Activated T-cell treated with anti-CD3 and anti-CD28 coated beads for 48 hours (primary cell): Measurements from ENCODE around the gene SNX9.
"Not testable (repeated sequence)": the region's sequence is repeated elsewhere in the genome, so short reads cannot be mapped to it uniquely, and the experiment has no call there.

Experiments
- DNase-seq: peaks from one replicate; pipeline ENCODE4 v3.0.0-alpha.2; 2020; ENCODE audit warnings: low read depth

Gene SNX9

DNA sequence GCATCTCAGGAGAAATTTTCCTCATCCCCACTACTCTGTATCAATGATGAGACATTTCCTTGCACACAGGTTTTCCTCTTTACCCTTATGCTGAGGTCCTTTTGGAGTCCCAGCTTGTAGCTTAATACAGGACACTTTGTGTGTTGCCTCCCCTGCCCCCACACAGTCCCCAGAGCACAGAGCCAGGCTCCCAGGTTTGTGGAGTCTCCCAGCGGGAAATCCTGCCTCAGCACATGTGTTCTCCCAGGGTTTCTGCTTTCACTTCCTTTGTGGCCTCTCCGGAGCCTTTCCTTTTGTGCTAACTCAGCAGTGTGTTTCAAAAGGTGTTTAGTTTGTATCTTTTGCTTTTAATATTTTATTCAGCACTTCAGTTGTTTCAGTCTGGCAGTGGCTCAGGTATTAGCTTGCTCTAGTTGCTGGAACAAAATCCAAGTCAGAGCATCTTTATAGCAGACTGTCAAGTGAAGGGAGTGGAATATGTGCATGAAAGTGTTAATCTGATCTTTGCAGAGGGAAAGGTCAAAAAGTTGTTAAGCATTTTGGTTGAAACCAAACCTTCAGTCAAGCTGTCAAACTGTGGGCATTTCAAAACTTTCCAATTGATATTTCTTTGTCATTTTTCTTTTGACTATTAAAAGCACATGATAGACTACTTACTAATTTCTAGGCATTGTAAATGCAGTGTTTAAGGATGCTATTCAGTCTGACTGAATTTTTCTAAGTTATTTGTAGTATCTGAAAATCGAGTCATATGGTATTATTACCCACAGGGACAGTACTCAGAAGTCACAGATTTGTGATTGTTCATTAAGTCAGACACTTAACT, 8.6 kb downstream of the SNX9 start:
- DNase-seq, result no peak

DNA sequence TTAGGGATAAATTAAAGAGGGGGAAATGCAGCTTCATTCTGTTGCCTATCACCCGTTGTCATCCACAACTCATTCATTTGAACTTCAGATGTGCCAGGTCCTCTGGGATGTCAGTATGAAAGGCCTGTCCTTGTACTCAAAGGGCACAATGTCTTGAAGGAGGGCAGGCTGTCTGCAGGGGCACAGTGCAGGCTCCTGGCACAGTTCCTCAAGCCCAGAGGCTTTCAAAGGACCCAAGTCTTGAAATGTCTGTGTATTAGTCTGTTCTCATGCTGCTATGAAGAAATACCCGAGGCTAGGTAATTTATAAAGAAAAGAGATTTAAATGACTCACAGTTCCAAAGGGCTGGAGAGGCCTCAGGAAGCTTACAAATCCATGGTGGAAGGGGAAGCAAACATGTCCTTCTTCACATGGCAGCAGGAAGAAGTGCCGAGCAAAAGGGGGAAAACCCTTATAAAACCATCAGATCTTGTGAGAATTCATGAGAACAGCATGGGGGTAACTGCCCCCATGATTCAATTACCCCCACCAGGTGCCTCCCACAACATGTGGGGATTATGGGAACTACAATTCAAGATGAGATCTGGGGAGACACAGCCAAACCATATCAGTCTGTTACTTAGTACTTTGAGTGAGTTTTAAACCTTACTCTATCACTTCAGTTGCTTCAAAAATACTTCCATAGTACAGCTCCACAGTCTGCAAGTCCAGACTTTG, 9.4 kb downstream of the SNX9 start:
- no peak for DNase-seq

DNA sequence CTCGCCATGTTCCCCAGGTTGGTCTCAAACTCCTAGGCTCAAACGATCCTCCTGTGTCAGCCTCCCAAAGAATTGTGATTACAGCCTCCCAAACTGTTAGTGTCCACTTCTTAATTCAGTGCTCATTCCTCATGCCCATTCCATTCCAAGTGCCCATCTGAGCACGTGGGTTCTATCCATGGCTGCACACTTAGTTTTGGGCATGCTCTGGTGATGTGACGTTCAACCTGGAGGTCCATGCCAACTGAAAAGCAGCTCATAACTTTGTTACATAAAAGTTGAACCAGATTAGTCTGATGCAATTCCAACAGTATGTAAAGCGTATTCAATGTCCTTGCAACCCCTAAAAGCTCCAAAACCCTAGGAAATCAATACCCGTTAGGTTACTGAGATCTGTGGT, 11.5 kb downstream of the SNX9 start:
- no peak for DNase-seq

DNA sequence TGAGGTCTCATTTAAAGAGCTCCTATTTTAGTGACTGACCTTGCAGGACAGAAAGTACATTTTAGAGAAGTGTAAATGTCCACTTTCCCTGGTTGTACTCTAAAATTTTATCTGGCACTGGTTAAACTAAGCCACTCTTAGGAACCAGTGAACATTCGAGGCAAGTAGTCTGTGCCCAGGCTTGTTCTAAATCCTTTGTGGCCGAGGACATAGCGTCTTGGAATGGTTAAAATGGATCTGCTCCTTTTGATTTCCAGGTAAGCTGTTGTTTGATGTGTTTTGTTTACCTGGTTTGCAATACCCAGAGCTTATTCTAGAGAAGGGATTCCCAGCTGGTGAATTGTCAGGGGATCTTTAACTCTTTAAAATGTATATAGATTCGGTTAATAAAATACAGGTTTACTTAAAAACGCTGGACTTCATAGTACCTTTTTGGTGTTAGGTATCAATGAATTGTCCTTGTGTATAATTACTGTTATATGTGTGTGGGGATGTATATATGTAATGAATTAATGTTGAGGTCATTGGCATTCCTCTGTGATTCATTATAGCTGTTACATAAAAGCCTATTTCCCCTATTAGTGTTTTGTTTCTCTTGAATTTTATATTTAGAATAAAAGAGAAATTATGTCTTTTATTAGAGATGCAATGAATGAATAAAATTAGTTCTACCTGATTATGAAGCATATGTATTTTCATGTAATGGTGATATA, 15.8 kb downstream of the SNX9 start:
- DNase-seq, result no peak

DNA sequence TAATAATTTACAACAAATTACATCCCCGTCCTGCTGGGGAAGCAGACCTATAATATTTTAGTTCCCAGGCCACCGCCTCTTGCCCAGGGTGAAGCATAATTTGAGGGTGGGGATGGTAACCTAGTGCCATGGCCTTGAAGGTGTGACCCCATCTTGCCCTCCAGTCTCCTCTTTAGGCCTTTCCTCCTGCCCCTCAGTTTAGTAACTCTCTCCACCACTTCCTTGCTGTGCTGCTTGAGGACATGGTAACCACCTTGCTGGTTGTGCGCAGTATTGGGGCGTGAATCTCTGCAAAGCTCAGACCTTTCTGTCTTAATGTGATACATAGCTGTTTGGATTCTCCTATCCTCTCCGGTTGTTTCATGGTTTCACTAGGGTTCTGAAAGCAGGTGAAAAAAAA, 16.6 kb downstream of the SNX9 start:
- DNase-seq, result no peak

DNA sequence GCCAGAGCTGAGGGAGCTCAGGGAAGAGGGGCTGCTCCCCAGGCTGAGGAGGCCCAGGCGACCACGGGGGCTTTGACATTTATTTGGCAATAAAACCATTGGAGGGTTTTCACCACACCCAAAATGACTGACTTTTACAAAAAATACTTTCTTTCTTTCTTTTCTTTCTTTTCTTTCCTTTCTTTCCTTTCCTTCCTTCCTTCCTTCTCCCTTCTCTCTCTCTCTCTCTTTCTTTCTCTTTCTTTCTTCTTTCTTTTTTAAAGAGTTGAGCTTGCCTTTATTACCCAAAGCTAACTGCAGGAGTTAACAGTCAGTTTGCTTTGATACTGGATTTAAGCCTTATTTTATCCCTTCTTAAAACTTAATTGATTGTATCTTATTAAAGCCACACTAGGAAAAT, 17.2 kb downstream of the SNX9 start:
- DNase-seq, result no peak

DNA sequence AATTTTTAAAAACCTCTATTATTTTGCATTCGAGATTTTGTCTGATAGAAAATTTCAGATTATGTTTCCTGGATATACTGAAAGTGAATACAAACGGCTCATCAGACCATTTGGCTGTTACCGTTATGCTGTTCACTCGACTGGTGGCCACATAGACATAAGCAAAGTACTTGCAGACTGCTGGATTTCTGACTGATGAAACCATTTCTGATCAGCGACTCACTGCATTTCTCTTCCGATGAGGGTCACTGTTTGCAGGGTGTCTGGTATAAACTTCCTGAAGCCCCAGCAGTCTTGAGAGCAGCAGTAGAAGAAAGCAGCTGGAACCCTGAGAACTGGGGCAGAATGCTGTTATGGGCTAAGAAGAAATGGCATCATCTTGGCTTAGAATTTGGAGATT, 17.7 kb downstream of the SNX9 start:
- no peak for DNase-seq

DNA sequence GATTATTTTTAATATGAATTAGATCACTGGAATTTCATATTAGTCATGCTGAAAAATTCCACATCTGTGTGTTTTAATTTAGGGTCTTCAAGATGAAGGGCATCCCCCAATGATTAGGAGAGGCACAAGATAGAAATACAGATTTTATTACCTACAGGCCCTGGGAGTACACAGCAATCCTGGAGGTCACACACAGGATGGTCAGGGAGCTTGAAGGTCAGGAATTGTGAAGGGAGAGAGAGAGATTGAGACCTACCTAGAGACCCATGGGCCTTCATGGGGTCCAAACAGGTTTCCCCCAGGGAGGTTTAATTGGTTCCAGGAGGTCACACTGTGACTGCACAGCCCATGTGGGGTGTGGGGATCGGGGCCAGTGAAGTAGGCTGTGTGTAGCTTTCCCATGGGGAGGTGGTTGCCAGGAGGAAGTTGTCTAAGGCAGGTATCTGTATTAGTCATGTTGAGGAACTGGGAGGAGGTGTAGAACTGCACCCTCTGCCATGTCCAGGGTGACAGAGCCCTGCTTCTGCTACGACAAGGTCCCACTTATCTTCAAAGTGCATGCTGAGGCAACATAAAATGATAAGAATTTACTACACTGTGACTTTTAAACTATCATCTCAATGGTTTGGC, 18.3 kb downstream of the SNX9 start:
- DNase-seq, result no peak

DNA sequence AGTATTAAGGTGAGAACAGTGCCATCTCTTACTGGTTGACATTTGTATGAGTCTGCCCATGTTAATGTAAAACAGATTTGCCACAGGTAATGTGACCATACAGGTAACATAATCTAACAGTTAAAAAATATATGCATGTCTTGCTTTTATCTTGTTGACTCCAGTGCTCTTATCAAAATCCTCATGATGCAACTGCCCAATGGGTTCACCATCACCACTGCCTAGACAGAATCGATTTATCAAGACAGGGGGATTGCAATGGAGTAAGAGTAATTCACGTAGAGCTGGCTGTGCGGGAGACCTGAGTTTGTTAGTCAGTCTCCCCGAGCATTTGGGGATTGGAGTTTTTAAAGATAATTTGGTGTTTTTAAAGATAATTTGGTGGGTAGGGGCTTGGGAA, 19.2 kb downstream of the SNX9 start:
- no peak for DNase-seq

DNA sequence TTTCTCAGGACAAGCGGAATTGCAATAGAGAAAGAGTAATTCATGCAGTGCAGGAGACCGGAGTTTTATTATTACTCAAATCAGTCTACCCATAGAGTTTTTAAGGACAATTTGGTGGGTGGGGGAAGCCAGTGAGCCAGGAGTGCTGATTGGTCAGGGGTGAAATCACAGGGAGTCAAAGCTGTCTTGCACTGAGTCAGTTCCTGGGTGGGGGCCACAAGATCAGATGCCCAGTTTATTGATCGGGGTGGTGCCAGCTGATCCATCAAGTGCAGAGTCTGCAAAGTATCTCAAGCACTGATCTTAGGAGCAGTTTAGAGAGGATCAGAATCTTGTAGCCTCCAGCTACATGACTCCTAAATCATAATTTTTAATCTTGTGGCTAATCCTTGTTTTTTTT, 21.1 kb downstream of the SNX9 start:
- not testable (repeated sequence) for DNase-seq

DNA sequence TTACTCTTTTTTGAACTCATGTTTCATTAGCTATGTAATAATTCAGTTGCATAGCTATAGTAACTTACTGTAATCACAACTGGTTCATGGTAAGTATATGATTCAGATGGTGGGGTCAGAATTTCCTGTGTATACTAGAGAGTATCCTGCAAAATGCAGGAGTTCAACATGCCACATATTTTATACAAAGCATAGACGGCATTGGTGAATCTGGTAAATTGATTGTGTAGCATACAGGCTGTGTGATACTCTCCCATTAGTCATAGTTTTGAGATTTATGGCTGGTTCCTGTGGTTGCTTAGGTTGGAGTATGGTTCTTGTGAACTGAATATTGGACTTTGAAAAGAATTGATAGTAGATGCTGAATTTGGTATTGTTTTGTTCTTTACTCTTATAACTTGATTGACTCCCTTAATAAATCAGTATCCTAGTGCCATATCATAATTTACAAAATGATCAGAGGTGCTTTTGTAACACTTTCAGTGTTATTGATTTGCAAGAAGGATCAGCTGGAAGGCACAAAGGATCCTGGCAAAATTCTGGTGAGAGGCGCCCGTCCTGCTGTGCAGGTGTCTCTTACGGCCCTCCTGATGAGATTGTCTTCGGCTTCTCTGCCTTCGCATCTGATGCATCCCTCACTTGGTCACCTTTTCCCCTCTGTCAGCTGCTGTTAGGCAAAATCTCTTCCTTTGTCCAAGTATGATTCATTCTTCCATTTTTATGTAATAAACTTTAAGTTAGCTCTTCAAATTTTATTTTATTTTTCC, 22.6 kb downstream of the SNX9 start:
- DNase-seq, result no peak

DNA sequence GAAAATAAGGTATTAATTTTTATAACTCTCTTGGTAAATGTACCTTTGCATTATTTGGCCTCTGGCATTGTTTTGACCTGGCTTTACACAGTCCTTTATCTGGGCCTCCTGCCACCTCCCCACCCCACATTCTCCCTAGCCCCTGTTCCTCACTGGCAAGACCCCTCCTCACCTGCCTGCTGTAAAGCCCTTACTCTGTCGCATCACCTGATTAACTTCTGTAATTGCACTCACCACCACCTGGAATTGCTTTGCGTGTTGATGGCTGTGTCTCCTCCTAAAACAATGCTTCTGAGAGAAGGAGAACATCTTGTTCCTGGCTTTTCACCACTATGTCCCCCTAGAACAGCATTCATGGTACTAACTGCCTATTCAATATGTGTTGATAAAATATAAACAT, 24.8 kb downstream of the SNX9 start:
- no peak for DNase-seq

DNA sequence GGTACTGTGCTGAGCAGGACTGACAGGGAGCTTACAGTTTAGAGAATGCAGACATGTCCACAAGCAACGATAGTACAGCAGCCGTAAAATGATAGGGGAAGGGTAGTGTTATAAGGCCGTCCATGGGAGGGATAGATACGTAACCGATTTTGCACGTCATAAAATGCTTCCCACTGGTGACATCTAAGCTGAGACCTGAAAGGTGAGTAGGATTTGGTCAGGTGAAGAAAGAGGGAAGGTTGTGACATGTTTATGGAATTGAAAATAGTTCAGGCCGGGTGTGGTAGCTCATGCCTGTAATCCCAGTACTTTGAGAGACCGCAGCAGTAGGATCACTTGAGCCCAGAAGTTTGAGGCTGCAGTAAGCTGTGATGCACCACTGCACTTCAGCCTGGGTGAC, 25.6 kb downstream of the SNX9 start:
- no peak for DNase-seq

DNA sequence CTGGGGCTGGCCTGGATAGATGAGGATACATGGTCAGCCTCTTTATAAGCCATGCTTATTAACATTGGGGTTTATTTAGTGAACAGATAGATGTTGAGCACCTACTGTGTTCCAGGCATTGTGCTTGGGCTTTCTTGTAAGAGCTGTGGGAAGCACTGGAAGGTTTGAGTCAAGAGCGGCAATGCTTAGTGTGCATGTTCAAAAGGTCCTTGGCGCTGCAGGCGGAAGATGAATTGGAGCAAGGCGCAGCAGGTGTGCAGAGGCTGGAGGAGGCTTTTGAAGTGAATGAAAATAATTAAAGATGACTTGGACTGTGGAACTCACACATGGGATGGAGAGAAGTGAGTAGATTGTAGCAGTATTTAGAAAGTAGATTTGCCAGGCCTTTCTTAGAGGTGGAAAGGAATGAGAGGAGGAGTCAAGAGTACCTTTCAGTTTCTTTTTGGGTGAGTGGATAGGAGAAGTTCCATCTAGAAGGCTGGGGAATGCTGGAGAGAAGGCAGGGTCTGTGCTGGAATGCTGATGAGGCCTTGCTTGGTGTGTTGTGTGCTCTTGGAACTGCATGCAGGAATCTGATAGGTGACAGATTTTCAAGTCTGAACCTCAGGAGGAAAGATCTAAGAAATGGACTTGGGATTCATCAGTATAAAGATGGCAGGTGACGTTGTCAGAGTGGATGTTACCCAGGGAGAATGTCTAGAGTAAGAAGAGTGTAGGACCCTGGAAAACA, 26.4 kb downstream of the SNX9 start:
- no peak for DNase-seq

DNA sequence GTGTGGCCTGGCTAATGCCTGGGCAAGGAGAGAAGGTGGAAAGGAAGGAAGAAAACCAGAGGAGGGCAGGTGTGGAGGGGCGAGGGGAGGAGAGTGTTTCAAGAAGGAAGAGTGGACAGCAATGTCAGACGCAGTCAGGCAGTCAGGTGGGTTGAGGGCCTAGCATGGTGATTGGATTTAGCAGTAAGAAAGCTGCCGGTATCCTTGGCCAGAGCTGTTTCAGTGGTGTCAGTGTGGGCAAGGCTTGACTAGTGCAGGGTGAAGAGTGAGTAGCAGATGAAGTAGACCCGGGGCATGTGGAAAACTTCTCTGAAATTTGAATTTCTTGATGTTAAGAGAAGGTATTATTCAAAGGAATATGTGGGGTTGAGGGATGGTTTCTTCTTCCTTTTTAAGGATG, 27.0 kb downstream of the SNX9 start:
- DNase-seq, result no peak

DNA sequence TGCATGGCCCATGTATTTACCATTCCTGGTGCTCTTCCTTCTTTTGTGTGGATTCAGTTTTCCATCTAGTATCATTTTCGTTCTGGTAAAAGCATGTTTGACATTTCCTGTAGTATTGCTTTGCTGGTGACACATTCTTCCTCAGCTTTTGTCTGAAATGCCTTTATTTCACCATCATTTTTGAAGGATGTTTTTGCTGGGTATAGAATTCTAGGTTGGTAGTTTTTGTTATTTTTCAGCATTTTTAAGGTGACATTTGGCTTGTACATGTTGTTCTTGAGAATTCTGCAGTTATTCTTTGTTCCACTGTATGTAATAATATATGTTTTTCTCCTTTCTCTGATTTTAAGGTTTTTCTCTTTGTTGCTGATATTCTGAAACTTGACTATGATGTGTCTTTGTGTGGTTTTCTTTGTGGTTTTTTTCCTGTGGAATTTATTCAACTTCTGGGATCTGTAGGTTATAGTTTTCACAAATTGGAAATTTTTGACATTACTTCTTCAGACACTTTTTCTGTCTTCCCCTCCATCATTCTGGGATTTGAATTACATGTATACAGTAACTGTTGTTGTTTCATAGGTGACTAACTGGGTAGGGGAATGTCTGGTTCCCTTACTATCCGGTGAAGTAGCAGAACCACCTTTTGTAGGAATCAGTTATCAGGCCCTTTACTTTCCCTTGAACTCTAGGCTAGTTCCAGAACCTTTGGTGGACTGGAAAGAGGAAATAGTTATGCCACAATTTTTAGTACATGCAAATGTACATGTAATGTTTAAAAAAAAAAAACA, 30.2 kb downstream of the SNX9 start:
- no peak for DNase-seq

DNA sequence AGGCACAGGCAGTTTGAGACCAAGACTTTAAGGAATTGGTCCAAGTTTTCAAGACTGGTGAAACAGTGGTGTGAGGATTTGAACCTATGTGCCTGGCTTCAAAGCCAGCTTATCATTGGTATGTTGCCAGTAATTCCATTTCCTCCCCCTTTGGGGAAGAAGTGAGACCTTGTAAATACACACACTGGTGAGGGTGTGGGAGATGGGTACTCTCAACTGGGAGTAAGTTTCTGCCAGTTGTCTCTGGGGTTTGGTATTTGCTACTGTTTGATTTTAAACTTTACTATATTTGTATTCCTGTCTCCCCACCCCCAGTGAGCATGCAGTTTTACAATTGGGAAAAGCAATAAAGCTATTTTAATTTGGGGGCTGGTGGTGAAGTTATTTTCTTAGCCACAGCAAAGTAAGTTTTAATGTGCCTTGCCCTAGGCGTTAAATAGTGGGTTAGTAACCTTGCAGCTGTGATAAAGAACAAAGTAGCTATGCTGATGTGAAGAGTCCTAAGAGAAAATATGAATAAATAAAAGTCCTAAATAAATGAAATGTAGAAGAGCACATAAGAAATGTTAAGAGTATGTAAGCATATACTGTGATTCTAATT, 31.0 kb downstream of the SNX9 start:
- DNase-seq, result no peak

DNA sequence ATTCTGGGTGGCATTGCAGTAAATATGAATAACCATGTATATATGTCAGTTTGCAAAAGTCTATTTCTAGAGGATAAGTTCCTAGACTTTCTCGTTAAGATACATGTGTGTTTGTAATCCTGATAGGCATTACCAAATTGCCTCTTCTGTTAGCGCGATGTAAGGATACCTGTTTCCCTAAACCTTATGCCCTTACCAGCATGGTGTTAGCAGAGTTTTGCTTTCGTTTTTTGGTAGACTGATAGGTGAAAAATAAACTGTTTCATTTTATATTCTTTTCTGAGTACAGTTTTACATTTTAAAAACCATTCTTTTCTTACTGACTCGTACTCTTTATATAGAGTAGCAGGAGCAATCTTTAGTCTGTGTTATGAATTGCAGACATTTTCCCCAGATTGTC, 32.3 kb downstream of the SNX9 start:
- DNase-seq, result no peak

DNA sequence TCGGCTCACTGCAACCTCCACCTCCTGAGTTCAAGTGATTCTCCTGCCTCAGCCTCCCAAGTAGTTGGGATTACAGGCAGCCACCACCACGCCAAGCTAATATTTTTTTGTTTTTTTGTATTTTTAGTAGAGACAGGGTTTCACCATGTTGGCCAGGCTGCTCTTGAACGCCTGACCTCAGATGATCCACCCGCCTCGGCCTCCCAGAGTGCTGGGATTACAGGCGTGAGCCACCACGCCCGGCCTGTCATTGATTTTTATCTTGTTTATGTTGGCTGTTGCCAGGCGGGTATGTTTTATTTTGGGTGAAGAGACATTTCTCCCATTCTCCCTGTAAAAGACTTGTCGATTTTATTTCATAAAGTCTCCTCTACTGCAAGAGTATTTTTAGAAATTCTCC, 32.8 kb downstream of the SNX9 start:
- not testable (repeated sequence) for DNase-seq

DNA sequence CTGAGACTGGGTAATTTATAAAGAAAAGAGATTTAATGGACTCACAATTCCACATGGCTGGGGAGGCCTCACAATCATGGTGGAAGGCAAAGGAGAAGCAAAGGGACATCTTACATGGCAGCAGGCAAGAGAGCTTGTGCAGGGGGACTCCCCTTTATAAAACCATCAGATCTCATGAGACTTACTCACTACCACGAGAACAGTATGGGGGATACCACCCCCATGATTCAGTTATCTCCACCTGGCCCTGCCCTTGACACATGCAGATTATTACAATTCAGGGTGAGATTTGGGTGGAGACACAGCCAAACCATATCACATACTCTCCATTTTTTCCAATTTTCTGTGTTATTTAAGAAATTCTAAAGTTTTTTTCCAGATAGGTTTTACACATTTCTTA, 35.6 kb downstream of the SNX9 start:
- not testable (repeated sequence) for DNase-seq
